HepG2 (cell line): ENCODE results near the gene TM2D3. TPM values are rescaled to one million over a fixed set of nuclear protein-coding genes. Genes with fewer than 3 reads are reported as not detected.

Source experiments
- BRD4 ChIP-seq: sonication (generic); formaldehyde crosslinking; IDR thresholded peaks from 2 replicates; pipeline ENCODE4 v1.4.0; 2020; ENCODE audit warnings: missing genetic modification reagents
- EP300 ChIP-seq, 3 experiments: sonication (generic) in 1 of 3; formaldehyde crosslinking in 1 of 3; IDR thresholded peaks; 2 replicates each; pipeline versions ENCODE4 v1.5.1 to v1.6.1; 2011 to 2020; ENCODE audit warnings: low read depth in 2 of 3, low read length in 2 of 3, borderline replicate concordance in 1 of 3, improper control_type of control experiment in 1 of 3, mild to moderate bottlenecking in 1 of 3, missing genetic modification reagents in 1 of 3, moderate library complexity in 1 of 3
- GATAD1 ChIP-seq: IDR thresholded peaks from 2 replicates; pipeline ENCODE4 v1.6.1; 2016; ENCODE audit warnings: missing genetic modification reagents, missing compliant biosample characterization
- IRF1 ChIP-seq: sonication (generic); formaldehyde crosslinking; IDR thresholded peaks from 2 replicates; pipeline ENCODE4 v1.4.0; 2020; ENCODE audit warnings: low read depth, mild to moderate bottlenecking, missing genetic modification reagents
- NFAT5 ChIP-seq: sonication (generic); formaldehyde crosslinking; IDR thresholded peaks from 2 replicates; pipeline ENCODE4 v1.4.0; 2020; ENCODE audit warnings: missing genetic modification reagents
- NFKBIZ ChIP-seq: IDR thresholded peaks from 2 replicates; pipeline ENCODE4 v1.6.1; 2018; ENCODE audit warnings: missing genetic modification reagents, missing compliant biosample characterization
- POGZ ChIP-seq: sonication (generic); formaldehyde crosslinking; IDR thresholded peaks from 2 replicates; pipeline ENCODE4 v1.4.0; 2020; ENCODE audit warnings: mild to moderate bottlenecking, missing genetic modification reagents
- SPEN ChIP-seq: sonication (generic); formaldehyde crosslinking; IDR thresholded peaks from 2 replicates; pipeline ENCODE4 v1.5.1; 2020; ENCODE audit warnings: low read depth, mild to moderate bottlenecking, missing genetic modification reagents
- TFE3 ChIP-seq: IDR thresholded peaks from 2 replicates; pipeline ENCODE4 v1.6.1; 2016
- WIZ ChIP-seq: sonication (generic); formaldehyde crosslinking; IDR thresholded peaks from 2 replicates; pipeline ENCODE4 v1.5.1; 2020; ENCODE audit warnings: mild to moderate bottlenecking, missing genetic modification reagents
- ZFP36 ChIP-seq: fragments of 150-350 bp; IDR thresholded peaks from 2 replicates; pipeline ENCODE4 v1.6.1; 2018; ENCODE audit warnings: borderline replicate concordance, low read length, low read depth; ENCODE audit not compliant: partially characterized antibody
- ZFYVE20 ChIP-seq: sonication (generic); formaldehyde crosslinking; IDR thresholded peaks from 2 replicates; pipeline ENCODE4 v1.8.0; 2023; ENCODE audit warnings: low read depth, mild to moderate bottlenecking, moderate library complexity, missing genetic modification reagents, borderline replicate concordance
- ZNF142 ChIP-seq: sonication (generic); formaldehyde crosslinking; IDR thresholded peaks from 2 replicates; pipeline ENCODE4 v1.4.0; 2020; ENCODE audit warnings: missing genetic modification reagents
- ZNF382 ChIP-seq: sonication (generic); formaldehyde crosslinking; IDR thresholded peaks from 2 replicates; pipeline ENCODE4 v1.5.0; 2020; ENCODE audit warnings: missing genetic modification reagents, mild to moderate bottlenecking, borderline replicate concordance
- ZNF549 ChIP-seq: sonication (generic); formaldehyde crosslinking; IDR thresholded peaks from 2 replicates; pipeline ENCODE4 v1.5.0; 2020; ENCODE audit warnings: missing genetic modification reagents
- ZNF850 ChIP-seq: sonication (generic); formaldehyde crosslinking; conservative IDR thresholded peaks from 2 replicates; pipeline ENCODE4 v1.9.0; 2021; ENCODE audit warnings: mild to moderate bottlenecking, missing genetic modification reagents
- polyA plus RNA-seq, 8 experiments: library from polyadenylated mRNA; depleted of rRNA in 3 of 8; stranded (reverse) in 7 of 8; unstranded in 1 of 8; fragments of >200 nt; fragmentation: Illumina TruSeq in 4 of 8; extraction: Trizol in 4 of 8; gene quantifications; 2 replicates each; pipeline versions ENCODE4 v1.2.1 to v1.2.3, GENCODE V29; 2011 to 2016; ENCODE audit warnings: low read depth in 4 of 8, missing spikeins in 1 of 8, mixed read lengths in 1 of 8; ENCODE audit not compliant: insufficient read depth in 1 of 8
- total RNA-seq, 5 experiments: library from RNA; depleted of rRNA; stranded (reverse); fragments of >200 nt; fragmentation: Illumina TruSeq; extraction: Trizol; gene quantifications; 2 replicates each; pipeline ENCODE4 v1.2.3, GENCODE V29; 2016; ENCODE audit warnings: low read depth in 1 of 5

TM2D3 gene
- total and polyA plus RNA-seq, 2 of the 13 experiments (the other 11 are each of a cell fraction or from before 2014, with no cell fraction given): 31.1 to 72.7 TPM

GRCh38 chr15:101641129-101641764, 10.9 kb downstream of the TM2D3 start (continued):
- TF ChIP-seq ZNF142 (CRISPR knock-in tag) (no peak), ZFYVE20 (no peak), ZFP36 (no peak), WIZ (no peak), POGZ (CRISPR knock-in tag) (no peak), EP300 (IDR thresholded peaks at IDR 0.05; ENCODE audit: low read depth in 2 of 2, low read length in 2 of 2) (no peak), EP300 (CRISPR knock-in tag; IDR thresholded peaks at IDR 0.05; ENCODE audit: borderline replicate concordance) (no peak), SPEN (no peak), ZNF850 (CRISPR knock-in tag) (no peak), BRD4 (no peak), GATAD1 (no peak), NFAT5 (CRISPR knock-in tag) (no peak), NFKBIZ (CRISPR knock-in tag) (no peak), IRF1 (no peak), ZNF382 (CRISPR knock-in tag) (no peak), TFE3 (CRISPR knock-in tag) (no peak), ZNF549 (CRISPR knock-in tag) (no peak)
